DND-41 (cell line): ENCODE results near the gene SBF1.

Experiments
- ATAC-seq: fragments of 200-7000 bp; cut with Tn5 transposase; 3 replicates; pipeline ENCODE4 v1.9.1; 2021; ENCODE audit warnings: low read depth; ENCODE audit not compliant: insufficient read depth
- DNase-seq: peaks from one replicate; pipeline ENCODE4 v3.0.0-alpha.2; 2020
- H2AFZ ChIP-seq: 2 replicates; pipeline ENCODE4 v1.6.0; 2012; ENCODE audit warnings: low read depth, low read length
- H3K27ac ChIP-seq: 2 replicates; pipeline ENCODE4 v1.5.1; 2012; ENCODE audit warnings: low read length, inconsistent platforms
- H3K27me3 ChIP-seq: fragments of 200-600 bp; sonication (generic); 2 replicates; pipeline ENCODE4 v1.6.0; 2012; ENCODE audit warnings: low read length, mild to moderate bottlenecking, inconsistent platforms; ENCODE audit not compliant: insufficient read depth, poor library complexity
- H3K36me3 ChIP-seq: 2 replicates; pipeline ENCODE4 v1.5.1; 2012; ENCODE audit warnings: low read length, inconsistent platforms; ENCODE audit not compliant: insufficient read depth
- H3K4me1 ChIP-seq: 2 replicates; pipeline ENCODE4 v1.5.1; 2012; ENCODE audit warnings: mild to moderate bottlenecking, low read length; ENCODE audit not compliant: insufficient read depth
- H3K4me2 ChIP-seq: 2 replicates; pipeline ENCODE4 v1.6.0; 2012; ENCODE audit warnings: mild to moderate bottlenecking, moderate library complexity, low read length, inconsistent platforms; ENCODE audit not compliant: insufficient read depth
- H3K4me3 ChIP-seq, 2 experiments: fragments of 200-600 bp in 1 of 2; shearing (Covaris generic) in 1 of 2; 2 replicates each; pipeline ENCODE4 v1.5.1; 2012 to 2016; ENCODE audit warnings: inconsistent platforms in 2 of 2, low read length in 2 of 2, mild to moderate bottlenecking in 2 of 2, low read depth in 1 of 2, moderate library complexity in 1 of 2
- H3K79me2 ChIP-seq: 2 replicates; pipeline ENCODE4 v1.6.0; 2012; ENCODE audit warnings: low read length, inconsistent platforms; ENCODE audit not compliant: insufficient read depth
- H3K9ac ChIP-seq: 2 replicates; pipeline ENCODE4 v1.6.0; 2012; ENCODE audit warnings: low read depth, mild to moderate bottlenecking, inconsistent platforms, low read length, moderate library complexity
- H3K9me3 ChIP-seq: 2 replicates; pipeline ENCODE4 v1.5.1; 2012; ENCODE audit warnings: low read length, moderate library complexity, mild to moderate bottlenecking, inconsistent platforms; ENCODE audit not compliant: insufficient read depth, severe bottlenecking
- H4K20me1 ChIP-seq: 2 replicates; pipeline ENCODE4 v1.6.0; 2012; ENCODE audit warnings: low read length; ENCODE audit not compliant: insufficient read depth
- CTCF ChIP-seq: IDR thresholded peaks from 2 replicates; pipeline ENCODE4 v1.5.1; 2012; ENCODE audit warnings: borderline replicate concordance, low read length, moderate library complexity, mild to moderate bottlenecking; ENCODE audit not compliant: poor library complexity, severe bottlenecking; ENCODE audit errors: extremely low read depth
- EZH2 ChIP-seq: IDR thresholded peaks from 3 replicates; pipeline ENCODE4 v1.6.1; 2012; ENCODE audit warnings: borderline replicate concordance, low read depth, mild to moderate bottlenecking, moderate library complexity, low read length, inconsistent platforms; ENCODE audit not compliant: severe bottlenecking

SBF1 gene

GRCh38 chr22:50422961-50423815 is 51.6 kb downstream of the SBF1 start:
- Histone ChIP-seq H4K20me1 (peaks cover 9% of the 10 kb centered on the region), H3K9me3 (no peaks in the 10 kb centered on the region), H3K9ac (no peak overlapping the region), H3K79me2 (no peaks in the 10 kb centered on the region), H3K4me3 (no peak overlapping the region), H3K36me3 (peaks cover 87% of the 10 kb centered on the region), H3K4me2 (no peak overlapping the region), H3K4me1 (no peaks in the 10 kb centered on the region), H2AFZ (no peak overlapping the region), H3K27me3 (no peaks in the 10 kb centered on the region), H3K27ac (no peak overlapping the region)
- ATAC-seq, result no peak
- TF ChIP-seq CTCF (no peak), EZH2 (no peak)
- no peak for DNase-seq

GRCh38 chr22:50422046-50422445 is 52.8 kb downstream of the SBF1 start:
- TF ChIP-seq CTCF (no peak), EZH2 (no peak)
- Histone ChIP-seq H3K4me1 (no peaks in the 10 kb centered on the region), H3K4me3 (no peak overlapping the region), H3K9me3 (no peaks in the 10 kb centered on the region), H3K79me2 (no peaks in the 10 kb centered on the region), H3K9ac (no peak overlapping the region), H3K27me3 (no peaks in the 10 kb centered on the region), H2AFZ (no peak overlapping the region), H3K36me3 (peaks cover 88% of the 10 kb centered on the region), H3K27ac (no peak overlapping the region), H3K4me2 (no peak overlapping the region), H4K20me1 (peaks cover 11% of the 10 kb centered on the region)
- no peak for ATAC-seq
- DNase-seq, result no peak

DNA sequence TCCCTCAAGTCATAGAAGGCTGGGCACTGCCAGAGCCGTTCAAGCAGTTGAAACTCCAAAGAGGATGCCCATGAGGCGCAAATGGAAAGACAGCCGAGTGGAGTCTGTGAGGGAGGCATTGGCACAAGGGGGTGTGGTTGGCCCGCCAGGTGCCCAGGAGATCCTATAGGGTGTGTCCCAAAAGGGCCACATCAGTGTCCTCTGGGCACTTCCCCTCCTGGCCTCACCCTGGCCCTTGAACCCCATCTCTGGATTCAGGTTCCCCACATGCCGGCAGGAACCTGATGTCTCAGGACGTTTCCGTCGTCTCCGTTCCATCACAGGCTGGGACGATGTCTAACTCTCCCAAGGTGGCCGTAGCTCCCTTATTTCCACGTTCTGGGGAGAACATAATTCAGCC is 54.3 kb downstream of the SBF1 start:
- ATAC-seq, result no peak
- H3K27ac ChIP-seq, result no peak overlapping the region
- H4K20me1 ChIP-seq, result peaks cover 15% of the 10 kb centered on the region
- no peak overlapping the region for H3K4me2 ChIP-seq
- no peaks in the 10 kb centered on the region for H3K27me3 ChIP-seq
- H3K36me3 ChIP-seq, result peaks cover 94% of the 10 kb centered on the region
- no peak overlapping the region for H3K4me3 ChIP-seq
- no peak for TF ChIP-seq EZH2
- TF ChIP-seq CTCF, result no peak
- H3K4me1 ChIP-seq, result no peaks in the 10 kb centered on the region
- H2AFZ ChIP-seq, result no peak overlapping the region
- H3K9ac ChIP-seq, result no peak overlapping the region
- no peak for DNase-seq
- H3K79me2 ChIP-seq, result no peaks in the 10 kb centered on the region
- H3K9me3 ChIP-seq, result no peaks in the 10 kb centered on the region
